WTC11 (cell line): Measurements from ENCODE around the gene INHA.

Experiments used
- TCF7 ChIP-seq: sonication (generic); formaldehyde crosslinking; IDR thresholded peaks from 2 replicates; pipeline ENCODE4 v1.8.0; 2022; ENCODE audit warnings: mild to moderate bottlenecking, low read depth, missing genetic modification reagents, moderate library complexity
- TP53 ChIP-seq: sonication (generic); formaldehyde crosslinking; IDR thresholded peaks from 2 replicates; pipeline ENCODE4 v1.8.1; 2023; ENCODE audit warnings: mild to moderate bottlenecking, missing genetic modification reagents
- TF ChIP-seq, protein P1 (sequence below): fragments of 200-600 bp; IDR thresholded peaks from 2 replicates; pipeline ENCODE4 v1.8.0; 2022; ENCODE audit warnings: antibody characterized with exemption
- TF ChIP-seq, protein P2 (sequence below): sonication (generic); formaldehyde crosslinking; IDR thresholded peaks from 2 replicates; pipeline ENCODE4 v1.8.1; 2023; ENCODE audit warnings: mild to moderate bottlenecking, missing genetic modification reagents
- TF ChIP-seq, protein P3 (sequence below): sonication (generic); formaldehyde crosslinking; IDR thresholded peaks from 2 replicates; pipeline ENCODE4 v1.8.0; 2022; ENCODE audit warnings: mild to moderate bottlenecking, missing genetic modification reagents
- TF ChIP-seq, protein P4 (sequence below): sonication (generic); formaldehyde crosslinking; IDR thresholded peaks from 2 replicates; pipeline ENCODE4 v1.8.0; 2023; ENCODE audit warnings: missing genetic modification reagents
- TF ChIP-seq, protein P5 (sequence below): sonication (generic); formaldehyde crosslinking; IDR thresholded peaks from 2 replicates; pipeline ENCODE4 v1.8.1; 2023; ENCODE audit warnings: mild to moderate bottlenecking, missing genetic modification reagents

DNA sequence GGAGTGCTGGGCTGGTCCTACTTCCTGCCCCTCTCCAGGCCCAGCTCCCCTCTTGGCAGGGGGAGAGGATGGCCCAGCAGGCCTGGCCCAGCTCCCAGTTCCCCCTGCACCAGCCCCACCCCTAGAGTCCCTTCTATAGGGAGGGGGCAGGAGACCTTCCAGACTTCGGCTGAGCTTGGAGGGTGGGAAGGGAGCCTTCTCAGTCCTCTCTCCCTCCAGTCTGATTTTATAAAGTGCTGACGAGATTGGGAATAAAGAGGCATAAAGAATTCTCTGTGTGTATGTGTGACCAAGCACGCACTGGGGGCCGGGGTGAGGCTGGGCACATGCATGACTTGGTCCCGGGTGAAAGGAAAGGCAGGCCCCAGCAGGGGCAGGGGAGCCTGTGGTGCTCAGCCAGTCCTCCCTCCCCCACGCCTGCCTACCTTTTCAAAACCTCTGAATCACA, 33.6 kb upstream of the INHA start:
- TF ChIP-seq, protein P1, sequence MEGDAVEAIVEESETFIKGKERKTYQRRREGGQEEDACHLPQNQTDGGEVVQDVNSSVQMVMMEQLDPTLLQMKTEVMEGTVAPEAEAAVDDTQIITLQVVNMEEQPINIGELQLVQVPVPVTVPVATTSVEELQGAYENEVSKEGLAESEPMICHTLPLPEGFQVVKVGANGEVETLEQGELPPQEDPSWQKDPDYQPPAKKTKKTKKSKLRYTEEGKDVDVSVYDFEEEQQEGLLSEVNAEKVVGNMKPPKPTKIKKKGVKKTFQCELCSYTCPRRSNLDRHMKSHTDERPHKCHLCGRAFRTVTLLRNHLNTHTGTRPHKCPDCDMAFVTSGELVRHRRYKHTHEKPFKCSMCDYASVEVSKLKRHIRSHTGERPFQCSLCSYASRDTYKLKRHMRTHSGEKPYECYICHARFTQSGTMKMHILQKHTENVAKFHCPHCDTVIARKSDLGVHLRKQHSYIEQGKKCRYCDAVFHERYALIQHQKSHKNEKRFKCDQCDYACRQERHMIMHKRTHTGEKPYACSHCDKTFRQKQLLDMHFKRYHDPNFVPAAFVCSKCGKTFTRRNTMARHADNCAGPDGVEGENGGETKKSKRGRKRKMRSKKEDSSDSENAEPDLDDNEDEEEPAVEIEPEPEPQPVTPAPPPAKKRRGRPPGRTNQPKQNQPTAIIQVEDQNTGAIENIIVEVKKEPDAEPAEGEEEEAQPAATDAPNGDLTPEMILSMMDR: no peak
- TF ChIP-seq, protein P2, sequence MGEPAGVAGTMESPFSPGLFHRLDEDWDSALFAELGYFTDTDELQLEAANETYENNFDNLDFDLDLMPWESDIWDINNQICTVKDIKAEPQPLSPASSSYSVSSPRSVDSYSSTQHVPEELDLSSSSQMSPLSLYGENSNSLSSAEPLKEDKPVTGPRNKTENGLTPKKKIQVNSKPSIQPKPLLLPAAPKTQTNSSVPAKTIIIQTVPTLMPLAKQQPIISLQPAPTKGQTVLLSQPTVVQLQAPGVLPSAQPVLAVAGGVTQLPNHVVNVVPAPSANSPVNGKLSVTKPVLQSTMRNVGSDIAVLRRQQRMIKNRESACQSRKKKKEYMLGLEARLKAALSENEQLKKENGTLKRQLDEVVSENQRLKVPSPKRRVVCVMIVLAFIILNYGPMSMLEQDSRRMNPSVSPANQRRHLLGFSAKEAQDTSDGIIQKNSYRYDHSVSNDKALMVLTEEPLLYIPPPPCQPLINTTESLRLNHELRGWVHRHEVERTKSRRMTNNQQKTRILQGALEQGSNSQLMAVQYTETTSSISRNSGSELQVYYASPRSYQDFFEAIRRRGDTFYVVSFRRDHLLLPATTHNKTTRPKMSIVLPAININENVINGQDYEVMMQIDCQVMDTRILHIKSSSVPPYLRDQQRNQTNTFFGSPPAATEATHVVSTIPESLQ (CRISPR knock-in tag): no peak
- TF ChIP-seq TCF7 (CRISPR knock-in tag): no peak
- TF ChIP-seq, protein P3, sequence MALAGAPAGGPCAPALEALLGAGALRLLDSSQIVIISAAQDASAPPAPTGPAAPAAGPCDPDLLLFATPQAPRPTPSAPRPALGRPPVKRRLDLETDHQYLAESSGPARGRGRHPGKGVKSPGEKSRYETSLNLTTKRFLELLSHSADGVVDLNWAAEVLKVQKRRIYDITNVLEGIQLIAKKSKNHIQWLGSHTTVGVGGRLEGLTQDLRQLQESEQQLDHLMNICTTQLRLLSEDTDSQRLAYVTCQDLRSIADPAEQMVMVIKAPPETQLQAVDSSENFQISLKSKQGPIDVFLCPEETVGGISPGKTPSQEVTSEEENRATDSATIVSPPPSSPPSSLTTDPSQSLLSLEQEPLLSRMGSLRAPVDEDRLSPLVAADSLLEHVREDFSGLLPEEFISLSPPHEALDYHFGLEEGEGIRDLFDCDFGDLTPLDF (CRISPR knock-in tag): no peak
- no peak for TF ChIP-seq TP53 (CRISPR knock-in tag)
- TF ChIP-seq, protein P4, sequence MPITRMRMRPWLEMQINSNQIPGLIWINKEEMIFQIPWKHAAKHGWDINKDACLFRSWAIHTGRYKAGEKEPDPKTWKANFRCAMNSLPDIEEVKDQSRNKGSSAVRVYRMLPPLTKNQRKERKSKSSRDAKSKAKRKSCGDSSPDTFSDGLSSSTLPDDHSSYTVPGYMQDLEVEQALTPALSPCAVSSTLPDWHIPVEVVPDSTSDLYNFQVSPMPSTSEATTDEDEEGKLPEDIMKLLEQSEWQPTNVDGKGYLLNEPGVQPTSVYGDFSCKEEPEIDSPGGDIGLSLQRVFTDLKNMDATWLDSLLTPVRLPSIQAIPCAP (CRISPR knock-in tag): no peak
- TF ChIP-seq, protein P5, sequence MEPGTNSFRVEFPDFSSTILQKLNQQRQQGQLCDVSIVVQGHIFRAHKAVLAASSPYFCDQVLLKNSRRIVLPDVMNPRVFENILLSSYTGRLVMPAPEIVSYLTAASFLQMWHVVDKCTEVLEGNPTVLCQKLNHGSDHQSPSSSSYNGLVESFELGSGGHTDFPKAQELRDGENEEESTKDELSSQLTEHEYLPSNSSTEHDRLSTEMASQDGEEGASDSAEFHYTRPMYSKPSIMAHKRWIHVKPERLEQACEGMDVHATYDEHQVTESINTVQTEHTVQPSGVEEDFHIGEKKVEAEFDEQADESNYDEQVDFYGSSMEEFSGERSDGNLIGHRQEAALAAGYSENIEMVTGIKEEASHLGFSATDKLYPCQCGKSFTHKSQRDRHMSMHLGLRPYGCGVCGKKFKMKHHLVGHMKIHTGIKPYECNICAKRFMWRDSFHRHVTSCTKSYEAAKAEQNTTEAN (CRISPR knock-in tag): no peak
